SK-N-SH (cell line): Measurements from ENCODE around the gene PSME2. TPM values are rescaled to one million over a fixed set of nuclear protein-coding genes. Genes with fewer than 3 reads are reported as not detected.

Experiments used
- CTCF ChIA-PET: fragments of 300-600, 350-600 bp; formaldehyde crosslinking; extraction: SDS; loops from one replicate; lab custom pipeline; 2021; lab: Yijun Ruan, JAX
- POLR2A ChIA-PET: fragments of 350-600 bp; sonication (Branson Sonifier 250); formaldehyde crosslinking; extraction: SDS; loops from one replicate; lab custom pipeline; 2020; ENCODE audit warnings: antibody characterized with exemption, inconsistent platforms; lab: Yijun Ruan, JAX
- DNase-seq: peaks from one replicate; pipeline ENCODE4 v3.0.0; 2012
- H2AFZ ChIP-seq: fragments of 200-600 bp; sonication (generic); 2 replicates; pipeline ENCODE4 v1.8.1; 2016; ENCODE audit warnings: antibody characterized with exemption, mild to moderate bottlenecking, low read depth
- H3F3A ChIP-seq: fragments of 200-600 bp; sonication (generic); replicated peaks from 2 replicates; pipeline ENCODE3; 2016; ENCODE audit warnings: antibody characterized with exemption, mild to moderate bottlenecking; ENCODE audit not compliant: insufficient read depth
- H3K27ac ChIP-seq, 2 experiments: fragments of 200-500 bp in 1 of 2; fragments of 200-600 bp in 1 of 2; sonication (Bioruptor generic) in 1 of 2; sonication (generic), shearing (Covaris generic) in 1 of 2; 2 replicates each; pipeline versions ENCODE4 v1.5.1 to v1.6.1; 2014 to 2016; ENCODE audit warnings: low read depth in 2 of 2, inconsistent platforms in 1 of 2, low read length in 1 of 2, mild to moderate bottlenecking in 1 of 2, mixed read lengths in 1 of 2
- H3K27me3 ChIP-seq: fragments of 200-600 bp; sonication (generic), shearing (Covaris generic); 2 replicates; pipeline ENCODE4 v1.6.1; 2016; ENCODE audit warnings: mixed run types; ENCODE audit not compliant: insufficient read depth
- H3K36me3 ChIP-seq, 2 experiments: fragments of 200-500 bp in 1 of 2; fragments of 200-600 bp in 1 of 2; sonication (Bioruptor generic) in 1 of 2; sonication (generic) in 1 of 2; replicated peaks in 1 of 2; 2 replicates each; pipeline versions ENCODE3 to v1.5.1; 2014 to 2016; ENCODE audit warnings: low read length in 1 of 2, mild to moderate bottlenecking in 1 of 2; ENCODE audit not compliant: insufficient read depth in 2 of 2, control insufficient read depth in 1 of 2
- H3K4me1 ChIP-seq, 2 experiments: fragments of 200-500 bp in 1 of 2; fragments of 200-600 bp in 1 of 2; sonication (Bioruptor generic) in 1 of 2; sonication (generic), shearing (Covaris generic) in 1 of 2; 2 replicates each; pipeline versions ENCODE4 v1.5.1 to v1.6.1; 2014 to 2016; ENCODE audit warnings: low read depth in 1 of 2, low read length in 1 of 2, mixed run types in 1 of 2; ENCODE audit not compliant: insufficient read depth in 2 of 2, control insufficient read depth in 1 of 2
- H3K4me2 ChIP-seq: fragments of 200-600 bp; sonication (generic), shearing (Covaris generic); 2 replicates; pipeline ENCODE4 v1.6.1; 2017; ENCODE audit warnings: mixed run types
- H3K4me3 ChIP-seq, 2 experiments: fragments of 200-500 bp in 1 of 2; fragments of 200-600 bp in 1 of 2; sonication (Bioruptor generic) in 1 of 2; sonication (generic), shearing (Covaris generic) in 1 of 2; 2 replicates each; pipeline versions ENCODE4 v1.5.1 to v1.8.1; 2014 to 2016; ENCODE audit warnings: low read depth in 2 of 2, inconsistent platforms in 1 of 2, low read length in 1 of 2, mild to moderate bottlenecking in 1 of 2, mixed read lengths in 1 of 2, moderate library complexity in 1 of 2
- H3K79me2 ChIP-seq: fragments of 200-600 bp; sonication (generic); 2 replicates; pipeline ENCODE4 v1.8.1; 2017; ENCODE audit warnings: mild to moderate bottlenecking; ENCODE audit not compliant: insufficient read depth
- H3K9ac ChIP-seq: fragments of 200-600 bp; sonication (generic); 2 replicates; pipeline ENCODE4 v1.6.1; 2017; ENCODE audit warnings: mixed run types
- H3K9me2 ChIP-seq: fragments of 200-600 bp; sonication (generic); 2 replicates; pipeline ENCODE4 v1.6.1; 2017; ENCODE audit warnings: mixed run types
- H3K9me3 ChIP-seq: fragments of 200-600 bp; sonication (generic); 2 replicates; pipeline ENCODE4 v1.6.1; 2017; ENCODE audit warnings: mixed run types, mild to moderate bottlenecking, moderate library complexity
- H4K20me1 ChIP-seq: fragments of 200-600 bp; sonication (generic); 2 replicates; pipeline ENCODE4 v1.6.1; 2017; ENCODE audit warnings: mild to moderate bottlenecking, mixed run types; ENCODE audit not compliant: insufficient read depth
- CHD2 ChIP-seq: fragments of 150-350 bp; IDR thresholded peaks from 2 replicates; pipeline ENCODE4 v1.6.1; 2018; ENCODE audit warnings: low read length; ENCODE audit not compliant: partially characterized antibody
- EP300 ChIP-seq, 2 experiments: IDR thresholded peaks; 2 replicates each; pipeline versions ENCODE4 v1.4.0 to v1.6.1; 2012; ENCODE audit warnings: borderline replicate concordance in 1 of 2, low read depth in 1 of 2, low read length in 1 of 2
- EZH2phosphoT487 ChIP-seq: fragments of 200-600 bp; sonication (generic); IDR thresholded peaks from 2 replicates; pipeline ENCODE4 v1.6.1; 2017; ENCODE audit warnings: low read depth, mixed run types, mild to moderate bottlenecking, antibody characterized with exemption, moderate library complexity, borderline replicate concordance
- FOSL2 ChIP-seq: IDR thresholded peaks from 2 replicates; pipeline ENCODE4 v1.4.0; 2012; ENCODE audit warnings: low read depth, mild to moderate bottlenecking, moderate library complexity, borderline replicate concordance
- FOXM1 ChIP-seq: IDR thresholded peaks from 2 replicates; pipeline ENCODE4 v1.4.0; 2012; ENCODE audit warnings: low read depth, mild to moderate bottlenecking
- IRF3 ChIP-seq: fragments of 150-350 bp; IDR thresholded peaks from 2 replicates; pipeline ENCODE4 v1.6.1; 2016; ENCODE audit warnings: mild to moderate bottlenecking, low read depth, low read length
- NFIC ChIP-seq: IDR thresholded peaks from 2 replicates; pipeline ENCODE4 v1.4.0; 2012; ENCODE audit warnings: borderline replicate concordance
- NRF1 ChIP-seq: IDR thresholded peaks from 2 replicates; pipeline ENCODE4 v1.6.1; 2012; ENCODE audit warnings: low read depth, mild to moderate bottlenecking, low read length
- POLR2AphosphoS5 ChIP-seq: IDR thresholded peaks from 2 replicates; pipeline ENCODE4 v1.6.1; 2012; ENCODE audit warnings: low read depth, low read length
- RAD21 ChIP-seq: IDR thresholded peaks from 2 replicates; pipeline ENCODE4 v1.6.1; 2012; ENCODE audit warnings: mild to moderate bottlenecking, low read length
- REST ChIP-seq: IDR thresholded peaks from 2 replicates; pipeline ENCODE4 v1.6.1; 2012; ENCODE audit warnings: mild to moderate bottlenecking, low read depth, low read length, moderate library complexity
- RXRA ChIP-seq: IDR thresholded peaks from 2 replicates; pipeline ENCODE4 v1.4.0; 2012; ENCODE audit warnings: low read depth, mild to moderate bottlenecking, borderline replicate concordance
- SIN3A ChIP-seq: IDR thresholded peaks from 2 replicates; pipeline ENCODE4 v1.6.1; 2012; ENCODE audit warnings: low read depth, mild to moderate bottlenecking, low read length, moderate library complexity, borderline replicate concordance
- TAF1 ChIP-seq: IDR thresholded peaks from 2 replicates; pipeline ENCODE4 v1.6.1; 2012; ENCODE audit warnings: low read depth, mild to moderate bottlenecking, low read length, moderate library complexity, borderline replicate concordance
- TCF12 ChIP-seq: IDR thresholded peaks from 2 replicates; pipeline ENCODE4 v1.4.0; 2012
- ZBTB33 ChIP-seq: IDR thresholded peaks from 2 replicates; pipeline ENCODE4 v1.4.0; 2012; ENCODE audit warnings: low read depth, borderline replicate concordance
- WGBS: methylation state at CpG from one replicate; pipeline ENCODE4 v1.1.6; 2017; ENCODE audit warnings: low lambda C conversion rate; 5-methylcytosine and 5-hydroxymethylcytosine counted together
- polyA plus RNA-seq, 3 experiments: library from polyadenylated mRNA; depleted of rRNA; stranded (reverse); fragments of >200 nt; gene quantifications; 2 replicates each; pipeline ENCODE4 v1.2.3, GENCODE V29; 2012

Gene PSME2
- polyA plus RNA-seq, 1 of the 3 experiments (the other 2 are of a cell fraction): 147 TPM

GRCh38 chr14:24179961-24180796 is 33.8 kb upstream of the PSME2 start:
- POLR2A ChIA-PET: interaction anchor here (0.6 to 3.3 kb wide), 5 partner anchors 8 to 20 kb away, joined by 4 to 21 read pairs (median 10); partner anchors contain the start of genes IPO4, IRF9, REC8 and TM9SF1
- DNase-seq: no peak
- CTCF ChIA-PET: interaction anchor here (0.9 to 2.4 kb wide), 3 partner anchors 19 to 72 kb away, joined by 3 to 11 read pairs (median 5); partner anchors contain the start of gene IRF9
- Histone ChIP-seq H3K9ac (no peak overlapping the region), H3K36me3 (peaks cover 8 to 82% of the 10 kb centered on the region in 2 experiments), H3F3A (peaks cover 11% of the 10 kb centered on the region), H4K20me1 (no peaks in the 10 kb centered on the region), H3K27ac (peak overlapping the region; percentile 8 to 16; a peak in 2 of 4 replicates), H3K4me1 (peaks cover 0 to 12% of the 10 kb centered on the region in 2 experiments; a peak in 2 of 4 replicates), H3K9me3 (no peaks in the 10 kb centered on the region), H3K27me3 (no peaks in the 10 kb centered on the region), H2AFZ (no peak overlapping the region), H3K4me3 (no peak overlapping the region), H3K79me2 (no peaks in the 10 kb centered on the region), H3K4me2 (no peak overlapping the region), H3K9me2 (no peaks in the 10 kb centered on the region)
- WGBS: 79% methylated on average over 8 of the region's 18 CpGs
- TF ChIP-seq EZH2phosphoT487: no peak
- peak; percentile 9; the same call in 1 of the 2 replicates for TF ChIP-seq TCF12

GRCh38 chr14:24179294-24179960 is 33.0 kb upstream of the PSME2 start:
- WGBS: 94% methylated on average over 6 of the region's 14 CpGs
- H3K9ac ChIP-seq: no peak overlapping the region
- DNase-seq: no peak

More at GRCh38 chr14:24179294-24179960, 33.0 kb upstream of the PSME2 start:
- no peak overlapping the region for H3K4me2 ChIP-seq
- no peaks in the 10 kb centered on the region for H3K27me3 ChIP-seq
- POLR2A ChIA-PET: interaction anchor here (1.1 to 3.3 kb wide), 4 partner anchors 9 to 19 kb away, joined by 5 to 14 read pairs (median 8); partner anchors contain the start of genes IPO4, IRF9 and TM9SF1
- H3K4me1 ChIP-seq: peaks cover 0 to 12% of the 10 kb centered on the region in 2 experiments; a peak in 2 of 4 replicates
- no peaks in the 10 kb centered on the region for H3K9me2 ChIP-seq
- H4K20me1 ChIP-seq: no peaks in the 10 kb centered on the region
- H3K79me2 ChIP-seq: no peaks in the 10 kb centered on the region
- H3F3A ChIP-seq: peaks cover 11% of the 10 kb centered on the region
- H3K4me3 ChIP-seq: no peak overlapping the region
- no peaks in the 10 kb centered on the region for H3K9me3 ChIP-seq
- TF ChIP-seq FOSL2: no peak
- TF ChIP-seq SIN3A: no peak
- TF ChIP-seq EP300 (IDR thresholded peaks at IDR 0.05; ENCODE audit: borderline replicate concordance in 1 of 2, low read depth in 1 of 2, low read length in 1 of 2): no peak
- no peak for TF ChIP-seq NRF1
- no peak for TF ChIP-seq FOXM1
- no peak for TF ChIP-seq RXRA
- no peak for TF ChIP-seq TAF1
- no peak for TF ChIP-seq REST
- TF ChIP-seq ZBTB33: no peak
- TF ChIP-seq RAD21: no peak
- no peak for TF ChIP-seq POLR2AphosphoS5
- TF ChIP-seq CHD2: no peak
- TF ChIP-seq NFIC: no peak
- TF ChIP-seq IRF3: no peak
- CTCF ChIA-PET: interaction anchor here (1.7 to 2.4 kb wide), 3 partner anchors 18 to 71 kb away, joined by 5 to 11 read pairs (median 11); partner anchors contain the start of gene IRF9
- H2AFZ ChIP-seq: no peak overlapping the region
- H3K36me3 ChIP-seq: peaks cover 8 to 75% of the 10 kb centered on the region in 2 experiments
- H3K27ac ChIP-seq: peak overlapping the region in 1 of 2 experiments; percentile 8; a peak in 1 of 4 replicates
